K562 (cell line): ENCODE results near the gene NUCKS1. TPM values are rescaled to one million over a fixed set of nuclear protein-coding genes. Genes with fewer than 3 reads are reported as not detected.

ENCODE experiments used
- ATAC-seq: fragments of 200-7000 bp; cut with Tn5 transposase; 3 replicates; pipeline ENCODE4 v1.9.1; 2020; ENCODE audit warnings: moderate library complexity
- BruUV-seq: library from RNA; stranded (reverse); fragments of 400-500 nt; replicated peaks from 2 replicates; lab custom pipeline; 2021; lab: Mats Ljungman, UMichigan
- CTCF ChIA-PET: fragments of 300-600 bp; formaldehyde crosslinking; extraction: SDS; loops from one replicate; lab custom pipeline; 2021; ENCODE audit warnings: low intra/inter-chr PET ratio; lab: Yijun Ruan, JAX
- POLR2A ChIA-PET: fragments of 300-600, 350-650 bp; sonication (Branson Sonifier 250); formaldehyde crosslinking; extraction: SDS; loops from one replicate; lab custom pipeline; 2021; ENCODE audit warnings: antibody characterized with exemption, inconsistent platforms; lab: Yijun Ruan, JAX
- DNase-seq, 4 experiments: peaks; one replicate each; pipeline versions ENCODE4 v3.0.0 to v3.0.0-alpha.2; 2011 to 2018; ENCODE audit warnings: low spot score in 3 of 4, mixed read lengths in 3 of 4; ENCODE audit errors: extremely low read depth in 1 of 4
- FAIRE-seq: peaks from 2 replicates; lab custom pipeline; 2011; peaks lifted over from hg19 to GRCh38; lab: Jason Lieb, UNC
- H2AFZ ChIP-seq: 2 replicates; pipeline ENCODE4 v1.6.0; 2011; ENCODE audit warnings: low read depth, low read length, control low read depth, inconsistent platforms
- H3K27ac ChIP-seq: fragments of 200-600 bp; 3 replicates; pipeline ENCODE4 v1.8.0; 2011; ENCODE audit warnings: low read depth, mild to moderate bottlenecking, control low read depth, inconsistent platforms, low read length, moderate library complexity, mixed read lengths; ENCODE audit errors: extremely low read depth
- H3K27me3 ChIP-seq, 2 experiments: fragments of 300-600 bp in 1 of 2; 2 replicates in 1 of 2; 3 replicates in 1 of 2; pipeline versions ENCODE4 v1.6.0 to v1.8.0; 2011; ENCODE audit warnings: inconsistent platforms in 2 of 2, low read length in 2 of 2, mild to moderate bottlenecking in 1 of 2, mixed read lengths in 1 of 2, moderate library complexity in 1 of 2; ENCODE audit not compliant: control insufficient read depth in 2 of 2, insufficient read depth in 2 of 2
- H3K36me3 ChIP-seq: fragments of 300-600 bp; 3 replicates; pipeline ENCODE4 v1.8.0; 2011; ENCODE audit warnings: mild to moderate bottlenecking, low read length, inconsistent platforms; ENCODE audit not compliant: control insufficient read depth, insufficient read depth
- H3K4me1 ChIP-seq, 2 experiments: fragments of 200-600 bp in 1 of 2; replicated peaks in 1 of 2; 2 replicates in 1 of 2; 3 replicates in 1 of 2; pipeline versions ENCODE4 v1.5.1 to v1.8.0; 2011; ENCODE audit warnings: inconsistent platforms in 2 of 2, low read length in 2 of 2, mild to moderate bottlenecking in 1 of 2, mixed read lengths in 1 of 2, moderate library complexity in 1 of 2; ENCODE audit not compliant: control insufficient read depth in 2 of 2, insufficient read depth in 2 of 2
- H3K4me2 ChIP-seq: 2 replicates; pipeline ENCODE4 v1.6.1; 2011; ENCODE audit warnings: low read length, control low read depth, inconsistent platforms, mixed read lengths; ENCODE audit not compliant: insufficient read depth
- H3K4me3 ChIP-seq: fragments of 200-600 bp; sonication (generic), shearing (Covaris generic); 2 replicates; pipeline ENCODE4 v1.5.1; 2016; ENCODE audit warnings: control low read depth, inconsistent platforms
- H3K79me2 ChIP-seq: fragments of 200-600 bp; 3 replicates; pipeline ENCODE4 v1.8.0; 2011; ENCODE audit warnings: low read length, inconsistent platforms; ENCODE audit not compliant: control insufficient read depth, insufficient read depth
- H3K9ac ChIP-seq, 2 experiments: 2 replicates each; pipeline versions ENCODE4 v1.6.0 to v1.6.1; 2011; ENCODE audit warnings: low read depth in 2 of 2, low read length in 2 of 2, control low read depth in 1 of 2, inconsistent platforms in 1 of 2, mild to moderate bottlenecking in 1 of 2, mixed read lengths in 1 of 2; ENCODE audit not compliant: insufficient read depth in 1 of 2
- H3K9me1 ChIP-seq: one replicate; pipeline ENCODE4 v1.6.0; 2011; ENCODE audit warnings: inconsistent platforms, mild to moderate bottlenecking, low read length, moderate library complexity; ENCODE audit not compliant: control insufficient read depth, insufficient read depth
- H3K9me3 ChIP-seq: replicated peaks from 2 replicates; pipeline ENCODE4 v1.5.1; 2011; ENCODE audit warnings: low read depth, low read length, inconsistent platforms; ENCODE audit not compliant: control insufficient read depth, insufficient read depth
- H4K20me1 ChIP-seq: replicated peaks from 2 replicates; pipeline ENCODE4 v1.6.1; 2011; ENCODE audit warnings: low read length, inconsistent platforms, mixed read lengths; ENCODE audit not compliant: control insufficient read depth, insufficient read depth
- ATF3 ChIP-seq, 2 experiments: fragments of 450-650 bp in 1 of 2; sonication (generic) in 1 of 2; formaldehyde crosslinking in 1 of 2; IDR thresholded peaks in 1 of 2; conservative IDR thresholded peaks in 1 of 2; 2 replicates each; pipeline versions ENCODE4 v1.6.1 to v1.8.1; 2016 to 2023; ENCODE audit warnings: mild to moderate bottlenecking in 2 of 2, moderate library complexity in 2 of 2, inconsistent platforms in 1 of 2, missing genetic modification reagents in 1 of 2
- BHLHE40 ChIP-seq: IDR thresholded peaks from 2 replicates; pipeline ENCODE4 v1.6.1; 2011; ENCODE audit warnings: low read length, improper control_type of control experiment
- KAT7 ChIP-seq: sonication (generic); formaldehyde crosslinking; IDR thresholded peaks from 2 replicates; pipeline ENCODE4 v1.8.0; 2022; ENCODE audit warnings: missing genetic modification reagents, mild to moderate bottlenecking, borderline replicate concordance
- MECOM ChIP-seq: fragments of 250-450 bp; sonication (Bioruptor Pico); IDR thresholded peaks from 2 replicates; pipeline ENCODE4 v1.8.0; 2022; ENCODE audit warnings: inconsistent platforms
- NFE2 ChIP-seq: IDR thresholded peaks from 2 replicates; pipeline ENCODE4 v1.6.1; 2014; ENCODE audit warnings: antibody characterized with exemption, low read depth
- RFX7 ChIP-seq: fragments of 250-450 bp; sonication (Bioruptor Pico); IDR thresholded peaks from 2 replicates; pipeline ENCODE4 v1.5.1; 2021; ENCODE audit warnings: mild to moderate bottlenecking
- TAF7 ChIP-seq: fragments of 450-650 bp; IDR thresholded peaks from 2 replicates; pipeline ENCODE4 v1.6.1; 2016; ENCODE audit warnings: missing genetic modification characterization, missing compliant biosample characterization
- TCF7 ChIP-seq: sonication (generic); IDR thresholded peaks from 2 replicates; pipeline ENCODE4 v1.6.1; 2016; ENCODE audit warnings: antibody characterized with exemption, borderline replicate concordance
- VEZF1 ChIP-seq: fragments of 200-800 bp; sonication (Bioruptor generic); IDR thresholded peaks from 2 replicates; pipeline ENCODE4 v1.6.1; 2017; ENCODE audit warnings: missing genetic modification characterization, missing compliant biosample characterization
- WGBS: fragments of 100-300 bp; shearing (Covaris generic); methylation state at CpG from one replicate; pipeline ENCODE4 v1.1.6; 2016; ENCODE audit warnings: low coverage, mixed read lengths; ENCODE audit not compliant: insufficient coverage; ENCODE audit errors: missing lambda C conversion rate; 5-methylcytosine and 5-hydroxymethylcytosine counted together
- in situ Hi-C: fragments of 300-500 bp; cut with MboI; formaldehyde crosslinking; loops from 4 replicates; pipeline ENCODE4 v1.15.0; 2018; ENCODE audit warnings: inconsistent platforms, mixed read lengths
- intact Hi-C: fragments of 100-400 bp; cut with micrococcal nuclease; formaldehyde crosslinking; loops from 2 replicates; pipeline ENCODE4 v1.14.2; 2022
- polyA plus RNA-seq, 8 experiments: library from polyadenylated mRNA; depleted of rRNA in 4 of 8; stranded (reverse) in 5 of 8; unstranded in 3 of 8; fragments of >200 nt; fragmentation: Nextera tagmentation in 2 of 8; fragmentation: Illumina TruSeq in 1 of 8; extraction: Ambion mirVana in 2 of 8; extraction: Trizol in 1 of 8; gene quantifications; 2 replicates each; pipeline versions ENCODE4 v1.2.1 to v1.2.3, GENCODE V29; 2011 to 2014; ENCODE audit warnings: inconsistent platforms in 1 of 8, missing spikeins in 1 of 8
- total RNA-seq, 7 experiments: library from RNA; depleted of rRNA in 6 of 7; stranded (reverse); fragments of >200 nt in 6 of 7; fragmentation: Illumina TruSeq in 2 of 7; extraction: Trizol in 2 of 7; gene quantifications; 2 replicates each; pipeline versions ENCODE4 v1.2.1 to v1.2.3, GENCODE V29; 2011 to 2021; ENCODE audit warnings: low replicate concordance in 1 of 7

NUCKS1 gene
- total and polyA plus RNA-seq, 9 of the 15 experiments (the other 6 are each of a cell fraction or from before 2014, with no cell fraction given) = 66.7 to 244 (median 149) TPM

GRCh38 chr1:205669341-205670149 lies 80.4 kb downstream of the NUCKS1 start:
- intact Hi-C loops = loop anchor here (10.0 kb wide), 1 partner anchor 435 kb away; no protein-coding TSS in a partner anchor
- Histone ChIP-seq H3K4me3 (no peak overlapping the region), H3K27me3 (peaks cover 0 to 9% of the 10 kb centered on the region in 2 experiments; a peak in 1 of 5 replicates)
- CTCF ChIA-PET = interaction anchor here (0.5 kb wide), 1 partner anchor 150 kb away, joined by 3 read pairs; no protein-coding TSS in a partner anchor
- TF ChIP-seq TCF7 = no peak
- peak; percentile 7; the same call in 1 of the 2 replicates for TF ChIP-seq BHLHE40
- peak; percentile 19; the same call in 1 of the 2 replicates for TF ChIP-seq ATF3 (IDR thresholded peaks at IDR 0.05)
- no peak for TF ChIP-seq ATF3 (CRISPR knock-in tag; conservative IDR thresholded peaks at IDR 0.05)
- peak; percentile 46; the same call in 1 of the 2 replicates for TF ChIP-seq VEZF1 (CRISPR knock-in tag)
- no peak for TF ChIP-seq TAF7
- TF ChIP-seq KAT7 = 0 out of 2 replicates have a peak, but pooled peaks have one; percentile 63
- 0 out of 2 replicates have a peak, but pooled peaks have one; percentile 33 for TF ChIP-seq NFE2
- no peak for TF ChIP-seq RFX7 (CRISPR knock-in tag)
- TF ChIP-seq MECOM (CRISPR knock-in tag) = no peak
- TF ChIP-seq, all 486 proteins: peak for 5
- Histone ChIP-seq H2AFZ (peak overlapping the region; percentile 17; the same call in 1 of the 2 replicates), H3K4me2 (no peak overlapping the region; the same call in 1 of the 2 replicates), H3K79me2 (no peaks in the 10 kb centered on the region), H4K20me1 (peaks cover 22% of the 10 kb centered on the region; the same call in 1 of the 2 replicates), H3K9me1 (no peaks in the 10 kb centered on the region), H3K27ac (no peak overlapping the region), H3K9ac (peak overlapping the region in 1 of 2 experiments; percentile 74; a peak in 3 of 4 replicates), H3K9me3 (no peaks in the 10 kb centered on the region), H3K4me1 (peaks cover 9 to 17% of the 10 kb centered on the region in 2 experiments; a peak in 4 of 5 replicates), H3K36me3 (no peaks in the 10 kb centered on the region)
- POLR2A ChIA-PET = interaction anchor here (0.8 to 2.2 kb wide), 7 partner anchors 9 to 100 kb away, joined by 3 to 8 read pairs (median 4); partner anchors contain the start of gene SLC45A3
- DNase-seq (peak in 3 of 4 experiments; percentile 48 to 86 (median 83)), FAIRE-seq (no peak), ATAC-seq (peak; percentile 16; the same call in 2 of the 3 replicates)
- WGBS = 35% methylated on average over 20 of the region's 20 CpGs
- in situ Hi-C loops = no loop called here
- BruUV-seq = no TSS peak
